Nephron progenitor cell (in vitro differentiated cells): Measurements from ENCODE around the gene IQCM.

ENCODE experiments used
- DNase-seq: peaks from one replicate; pipeline ENCODE4 v3.0.0; 2021
- H3K27ac Mint-ChIP-seq: 2 replicates; pipeline ENCODE4 v1.8.0; 2021; ENCODE audit warnings: mild to moderate bottlenecking, moderate library complexity, mixed read lengths
- H3K27me3 Mint-ChIP-seq: 2 replicates; pipeline ENCODE4 v1.8.0; 2021; ENCODE audit warnings: mild to moderate bottlenecking, low read depth, mixed read lengths; ENCODE audit not compliant: poor library complexity
- H3K36me3 Mint-ChIP-seq: 2 replicates; pipeline ENCODE4 v1.8.0; 2021; ENCODE audit warnings: low read depth, mixed read lengths
- H3K4me1 Mint-ChIP-seq: 2 replicates; pipeline ENCODE4 v1.8.0; 2021; ENCODE audit warnings: mixed read lengths
- H3K4me3 Mint-ChIP-seq: 2 replicates; pipeline ENCODE4 v1.8.0; 2021; ENCODE audit warnings: mild to moderate bottlenecking, moderate library complexity, mixed read lengths
- H3K9me3 Mint-ChIP-seq: 2 replicates; pipeline ENCODE4 v1.8.0; 2021; ENCODE audit warnings: mild to moderate bottlenecking, moderate library complexity, mixed read lengths
- TF ChIP-seq, protein P1 (sequence below): fragments of 200-600 bp; sonication (generic); IDR thresholded peaks from 2 replicates; pipeline ENCODE4 v1.5.0; 2021; ENCODE audit warnings: antibody characterized with exemption

Gene IQCM

GRCh38 chr4:149735796-149736195 lies 79.8 kb downstream of the IQCM start:
- no peak overlapping the region for H3K4me3 Mint-ChIP-seq
- H3K4me1 Mint-ChIP-seq, result no peaks in the 10 kb centered on the region
- no peaks in the 10 kb centered on the region for H3K27me3 Mint-ChIP-seq
- no peaks in the 10 kb centered on the region for H3K9me3 Mint-ChIP-seq
- no peaks in the 10 kb centered on the region for H3K36me3 Mint-ChIP-seq
- no peak overlapping the region for H3K27ac Mint-ChIP-seq
- DNase-seq, result no peak
- TF ChIP-seq, protein P1, sequence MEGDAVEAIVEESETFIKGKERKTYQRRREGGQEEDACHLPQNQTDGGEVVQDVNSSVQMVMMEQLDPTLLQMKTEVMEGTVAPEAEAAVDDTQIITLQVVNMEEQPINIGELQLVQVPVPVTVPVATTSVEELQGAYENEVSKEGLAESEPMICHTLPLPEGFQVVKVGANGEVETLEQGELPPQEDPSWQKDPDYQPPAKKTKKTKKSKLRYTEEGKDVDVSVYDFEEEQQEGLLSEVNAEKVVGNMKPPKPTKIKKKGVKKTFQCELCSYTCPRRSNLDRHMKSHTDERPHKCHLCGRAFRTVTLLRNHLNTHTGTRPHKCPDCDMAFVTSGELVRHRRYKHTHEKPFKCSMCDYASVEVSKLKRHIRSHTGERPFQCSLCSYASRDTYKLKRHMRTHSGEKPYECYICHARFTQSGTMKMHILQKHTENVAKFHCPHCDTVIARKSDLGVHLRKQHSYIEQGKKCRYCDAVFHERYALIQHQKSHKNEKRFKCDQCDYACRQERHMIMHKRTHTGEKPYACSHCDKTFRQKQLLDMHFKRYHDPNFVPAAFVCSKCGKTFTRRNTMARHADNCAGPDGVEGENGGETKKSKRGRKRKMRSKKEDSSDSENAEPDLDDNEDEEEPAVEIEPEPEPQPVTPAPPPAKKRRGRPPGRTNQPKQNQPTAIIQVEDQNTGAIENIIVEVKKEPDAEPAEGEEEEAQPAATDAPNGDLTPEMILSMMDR, result no peak

- TF ChIP-seq, protein P1, result no peak
- H3K27ac Mint-ChIP-seq, result no peak overlapping the region
- no peaks in the 10 kb centered on the region for H3K4me1 Mint-ChIP-seq
- peaks cover 9% of the 10 kb centered on the region for H3K27me3 Mint-ChIP-seq
- no peaks in the 10 kb centered on the region for H3K36me3 Mint-ChIP-seq
- DNase-seq, result no peak
- no peak overlapping the region for H3K4me3 Mint-ChIP-seq
- H3K9me3 Mint-ChIP-seq, result no peaks in the 10 kb centered on the region
Observed at GRCh38 chr4:149728444-149728843, 87.2 kb downstream of the IQCM start.

DNA sequence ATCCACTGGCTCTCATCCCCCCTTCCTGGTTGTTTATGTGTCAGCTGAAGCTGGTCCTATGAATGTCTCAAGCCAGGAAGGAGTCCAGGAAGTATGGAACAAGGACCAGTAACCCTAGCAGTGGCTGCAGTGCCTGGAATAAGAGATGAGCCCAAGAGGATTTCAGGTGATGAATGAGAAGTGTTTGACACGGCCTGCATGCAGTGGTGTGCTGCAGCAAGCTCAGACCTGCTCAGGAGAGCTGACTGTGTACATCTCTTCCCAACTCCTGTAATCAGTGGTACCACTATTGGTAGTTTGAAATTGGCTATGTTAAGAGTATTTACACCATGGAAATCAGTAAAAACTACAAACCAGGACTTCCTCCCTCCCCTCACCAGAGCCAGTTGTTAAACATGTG lies 88.0 kb downstream of the IQCM start:
- Mint-ChIP-seq H3K9me3 (no peaks in the 10 kb centered on the region), H3K27ac (no peak overlapping the region), H3K4me1 (no peaks in the 10 kb centered on the region), H3K27me3 (peaks cover 12% of the 10 kb centered on the region), H3K4me3 (no peak overlapping the region), H3K36me3 (no peaks in the 10 kb centered on the region)
- TF ChIP-seq, protein P1, result no peak
- DNase-seq, result no peak

DNA sequence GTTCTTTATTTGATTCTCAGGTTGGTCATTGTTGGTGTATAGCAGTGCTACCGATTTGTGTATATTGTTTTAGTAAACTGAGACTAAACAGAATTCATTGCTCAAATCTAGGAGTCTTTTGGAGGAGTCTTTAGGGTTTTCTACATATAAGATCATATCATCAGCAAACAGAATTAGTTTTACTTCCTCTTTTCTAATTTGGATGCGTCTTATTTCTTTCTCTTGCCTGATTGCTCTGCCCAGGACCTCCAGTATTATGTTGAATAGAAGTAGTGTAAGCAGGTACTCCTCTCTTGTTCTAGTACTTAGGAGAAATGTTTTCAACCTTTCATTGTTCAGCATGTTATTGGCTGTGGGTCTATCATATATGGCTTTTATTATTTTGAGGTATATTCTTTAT lies 92.6 kb downstream of the IQCM start:
- H3K36me3 Mint-ChIP-seq, result no peaks in the 10 kb centered on the region
- no peaks in the 10 kb centered on the region for H3K9me3 Mint-ChIP-seq
- H3K4me3 Mint-ChIP-seq, result no peak overlapping the region
- TF ChIP-seq, protein P1, result no peak
- peaks cover 12% of the 10 kb centered on the region for H3K27me3 Mint-ChIP-seq
- no peak overlapping the region for H3K27ac Mint-ChIP-seq
- no peak for DNase-seq
- H3K4me1 Mint-ChIP-seq, result no peaks in the 10 kb centered on the region

GRCh38 chr4:149719806-149720205 lies 95.8 kb downstream of the IQCM start:
- Mint-ChIP-seq H3K36me3 (no peaks in the 10 kb centered on the region), H3K4me1 (no peaks in the 10 kb centered on the region), H3K9me3 (peaks cover 6% of the 10 kb centered on the region), H3K27ac (no peak overlapping the region), H3K27me3 (peaks cover 7% of the 10 kb centered on the region), H3K4me3 (no peak overlapping the region)
- TF ChIP-seq, protein P1, result no peak
- DNase-seq, result no peak

- no peak for DNase-seq
- Mint-ChIP-seq H3K27me3 (peaks cover 5% of the 10 kb centered on the region), H3K27ac (no peak overlapping the region), H3K4me3 (no peak overlapping the region), H3K9me3 (peaks cover 6% of the 10 kb centered on the region), H3K36me3 (no peaks in the 10 kb centered on the region), H3K4me1 (no peaks in the 10 kb centered on the region)
- TF ChIP-seq, protein P1, result no peak
Observed at GRCh38 chr4:149719357-149719756, 96.3 kb downstream of the IQCM start.
